ENCODE measurements around the gene MYO3A. TPM values are rescaled to one million over a fixed set of nuclear protein-coding genes. Genes with fewer than 3 reads are reported as not detected.

Gene MYO3A
- total and polyA plus RNA-seq, 7 donors = 0.03 to 0.32 (median 0.04) TPM; not detected in 3

- WGBS, 3 donors = 2 to 4% (median 3%) methylated on average over 31 to 37 of the region's 37 CpGs
- Histone ChIP-seq H3K9me3 (peaks cover 3% of the 10 kb centered on the region), H3K27me3 (ENCODE audit: insufficient read depth in 3 of 3, low read length in 2 of 3) (peaks cover 5 to 68% (median 25%) of the 10 kb centered on the region in 3 donors), H3K4me3 (no peak overlapping the region), H3K27ac (no peak overlapping the region), H3K4me1 (no peaks in the 10 kb centered on the region), H3K36me3 (ENCODE audit: insufficient read depth in 1 of 2, low read depth in 1 of 2) (no peaks in the 10 kb centered on the region)
- DNase-seq = no peak
- intact Hi-C loops (cut with DNase I) = no loop called here
- TF ChIP-seq CTCF (IDR thresholded peaks at IDR 0.05) = no peak
- no peak for ATAC-seq
Measured at GRCh38 chr10:26211781-26212444, 277.9 kb downstream of the MYO3A start.

- Histone ChIP-seq H3K27me3 (ENCODE audit: insufficient read depth in 3 of 3, low read length in 2 of 3) (peaks cover 5 to 74% (median 27%) of the 10 kb centered on the region in 3 donors), H3K27ac (no peak overlapping the region), H3K4me1 (no peaks in the 10 kb centered on the region), H3K9me3 (no peaks in the 10 kb centered on the region), H3K4me3 (no peak overlapping the region), H3K36me3 (ENCODE audit: insufficient read depth in 1 of 2, low read depth in 1 of 2) (no peaks in the 10 kb centered on the region)
- 2 to 3% (median 3%) methylated on average over 12 of the region's 12 CpGs for WGBS, 3 donors
- ATAC-seq = no peak
- no peak for TF ChIP-seq CTCF (IDR thresholded peaks at IDR 0.05)
- intact Hi-C loops (cut with DNase I) = no loop called here
- DNase-seq = no peak
Measured at GRCh38 chr10:26212511-26212910, 278.5 kb downstream of the MYO3A start.

GRCh38 chr10:26213157-26213800, 279.2 kb downstream of the MYO3A start:
- ATAC-seq (no peak), DNase-seq (no peak)
- Histone ChIP-seq H3K27ac (no peak overlapping the region), H3K4me1 (no peaks in the 10 kb centered on the region), H3K36me3 (ENCODE audit: insufficient read depth in 1 of 2, low read depth in 1 of 2) (no peaks in the 10 kb centered on the region), H3K4me3 (no peak overlapping the region), H3K9me3 (no peaks in the 10 kb centered on the region), H3K27me3 (ENCODE audit: insufficient read depth in 3 of 3, low read length in 2 of 3) (peaks cover 5 to 82% (median 34%) of the 10 kb centered on the region in 3 donors)
- intact Hi-C loops (cut with DNase I) = no loop called here
- 9 to 13% (median 11%) methylated on average over 11 of the region's 11 CpGs for WGBS, 3 donors
- TF ChIP-seq CTCF (IDR thresholded peaks at IDR 0.05) = no peak

DNA sequence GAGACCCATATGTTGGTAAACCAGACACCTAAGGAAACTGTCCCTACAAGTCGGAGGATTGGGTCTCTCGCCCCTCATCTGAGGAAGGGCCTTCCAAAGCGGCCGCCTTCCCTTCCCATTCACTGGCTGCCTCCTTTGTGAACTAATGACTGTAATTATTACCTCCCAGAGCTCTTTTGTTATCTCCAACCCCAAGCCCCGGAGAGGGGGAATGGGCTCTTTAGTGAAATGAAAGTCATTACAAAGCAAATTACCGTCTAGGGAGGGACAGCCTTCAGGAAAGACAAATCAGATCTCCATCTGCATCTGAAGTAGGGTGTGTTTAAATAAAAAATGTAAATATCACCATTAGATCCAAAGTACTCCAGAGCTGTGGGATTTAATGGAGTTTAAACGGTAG, 280.0 kb downstream of the MYO3A start:
- Histone ChIP-seq H3K36me3 (ENCODE audit: insufficient read depth in 1 of 2, low read depth in 1 of 2) (no peaks in the 10 kb centered on the region), H3K9me3 (no peaks in the 10 kb centered on the region), H3K27ac (no peak overlapping the region), H3K4me3 (no peak overlapping the region), H3K4me1 (no peaks in the 10 kb centered on the region), H3K27me3 (ENCODE audit: insufficient read depth in 3 of 3, low read length in 2 of 3) (peaks cover 5 to 87% (median 34%) of the 10 kb centered on the region in 3 donors)
- DNase-seq (no peak), ATAC-seq (no peak)
- 4 to 10% (median 10%) methylated on average over 7 of the region's 7 CpGs for WGBS, 3 donors
- intact Hi-C loops (cut with DNase I) = no loop called here
- no peak for TF ChIP-seq CTCF (IDR thresholded peaks at IDR 0.05)
